PC-9 (cell line): ENCODE measurements around the gene PHYKPL.

ENCODE experiments used
- CTCF ChIP-seq: fragments of 200-600 bp; sonication (generic); conservative IDR thresholded peaks from 2 replicates; pipeline ENCODE4 v1.6.1; 2017; ENCODE audit warnings: mixed run types, antibody characterized with exemption, mild to moderate bottlenecking, moderate library complexity
- EZH2 ChIP-seq: fragments of 200-600 bp; sonication (generic); IDR thresholded peaks from 2 replicates; pipeline ENCODE4 v1.8.0; 2017; ENCODE audit warnings: antibody characterized with exemption, low read depth

- no peak for TF ChIP-seq EZH2
- no peak for TF ChIP-seq CTCF
These were observed 72.4 kb downstream of the PHYKPL start for GRCh38 chr5:178160176-178160575.
